ENCODE results near the gene TRO.

DNA sequence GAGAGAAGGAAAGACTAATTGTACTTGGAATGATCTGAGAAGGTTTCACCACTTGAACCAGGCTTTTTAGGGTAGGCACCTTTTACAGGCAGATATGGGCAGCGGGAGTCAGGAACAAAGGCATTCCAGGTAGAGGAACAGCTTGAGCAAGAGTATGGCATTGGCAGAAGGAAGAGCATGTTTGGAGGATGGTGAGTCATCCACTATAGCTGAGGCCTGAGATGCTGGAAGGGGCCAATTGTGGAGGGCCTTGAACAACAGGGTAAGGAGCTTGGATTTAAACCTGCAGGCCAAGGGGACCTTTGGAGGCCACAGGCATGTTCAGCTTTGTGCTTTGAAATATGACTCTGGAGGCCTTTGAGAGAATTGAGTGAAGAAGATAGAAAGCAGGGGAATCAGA lies 41.1 kb downstream of the TRO start:
- TF ChIP-seq TAF1 (IDR thresholded peaks at IDR 0.05; ENCODE audit: low read depth, low read length) (no peak), POLR2A (IDR thresholded peaks at IDR 0.05; ENCODE audit: low read depth, low read length) (no peak)
